OCI-LY3 (cell line): ENCODE measurements around the gene GARNL3.
A peak's percentile ranks its signal among the peaks of the same experiment; 100 is the strongest.

ENCODE experiments used
- H2AFZ ChIP-seq: fragments of 200-600, 300-600 bp; shearing (Covaris generic); 2 replicates; pipeline ENCODE4 v1.6.0; 2014; ENCODE audit warnings: antibody characterized with exemption, low read depth, low read length
- H3K27ac ChIP-seq: fragments of 200-600, 300-600 bp; sonication (generic); 2 replicates; pipeline ENCODE4 v1.5.1; 2014; ENCODE audit warnings: mild to moderate bottlenecking, low read length, moderate library complexity, mixed read lengths
- H3K27me3 ChIP-seq: fragments of 200-600, 300-600 bp; sonication (generic); 2 replicates; pipeline ENCODE4 v1.6.1; 2014; ENCODE audit warnings: low read depth, low read length, mixed read lengths
- H3K36me3 ChIP-seq: fragments of 200-600, 300-600 bp; sonication (generic); replicated peaks from 2 replicates; pipeline ENCODE3; 2014; ENCODE audit warnings: low read depth, low read length, mixed read lengths
- H3K4me1 ChIP-seq: fragments of 300-600, 200-600 bp; sonication (generic); 2 replicates; pipeline ENCODE4 v1.6.1; 2014; ENCODE audit warnings: low read length, mixed read lengths
- H3K4me2 ChIP-seq: fragments of 200-600, 300-600 bp; sonication (generic); 2 replicates; pipeline ENCODE4 v1.6.1; 2014; ENCODE audit warnings: low read length, mixed read lengths
- H3K4me3 ChIP-seq: fragments of 300-600, 200-600 bp; sonication (generic); 2 replicates; pipeline ENCODE4 v1.5.1; 2014; ENCODE audit warnings: antibody characterized with exemption, mild to moderate bottlenecking, low read length, moderate library complexity
- H3K79me2 ChIP-seq: fragments of 300-600, 200-600 bp; shearing (Covaris generic); 2 replicates; pipeline ENCODE4 v1.6.1; 2014; ENCODE audit warnings: mild to moderate bottlenecking, low read length, mixed read lengths
- H3K9ac ChIP-seq: fragments of 300-600, 200-600 bp; shearing (Covaris generic); 2 replicates; pipeline ENCODE4 v1.6.0; 2014; ENCODE audit warnings: mild to moderate bottlenecking, low read length, moderate library complexity
- H3K9me3 ChIP-seq: fragments of 200-600, 300-600 bp; shearing (Covaris generic); 2 replicates; pipeline ENCODE4 v1.6.1; 2014; ENCODE audit warnings: low read length, mixed read lengths; ENCODE audit not compliant: insufficient read depth
- H4K20me1 ChIP-seq: fragments of 200-600, 300-600 bp; sonication (generic); 2 replicates; pipeline ENCODE4 v1.6.1; 2016; ENCODE audit warnings: low read length, mixed read lengths; ENCODE audit not compliant: insufficient read depth
- EZH2phosphoT487 ChIP-seq: fragments of 200-600 bp; shearing (Covaris generic); IDR thresholded peaks from 2 replicates; pipeline ENCODE4 v1.6.1; 2018; ENCODE audit warnings: antibody characterized with exemption, mixed run types, low read depth
- TF ChIP-seq, protein P1 (sequence below): fragments of 200-600, 300-600 bp; sonication (generic); IDR thresholded peaks from 2 replicates; pipeline ENCODE4 v1.5.1; 2014; ENCODE audit warnings: antibody characterized with exemption, low read length, low read depth

GARNL3 gene

DNA sequence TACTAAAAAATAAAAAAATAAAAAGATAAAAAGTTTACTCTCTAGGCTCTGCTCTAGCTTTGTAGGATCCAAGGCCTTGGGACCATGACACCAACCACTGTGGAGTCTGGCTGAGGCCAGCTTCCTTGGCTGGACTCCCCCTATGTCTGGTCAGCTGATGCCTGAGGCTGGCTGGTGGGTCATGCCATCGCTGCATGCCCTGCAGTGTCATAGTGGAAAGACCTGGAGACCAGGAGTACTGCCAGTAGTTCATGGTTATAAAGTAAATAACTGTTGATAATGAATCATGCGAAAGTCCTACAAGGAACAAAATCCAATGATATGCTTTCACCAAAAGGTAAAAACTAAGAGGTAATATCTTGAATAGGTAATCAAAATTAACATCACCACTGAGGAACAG lies 43.2 kb downstream of the GARNL3 start:
- TF ChIP-seq EZH2phosphoT487: no peak
- TF ChIP-seq, protein P1, sequence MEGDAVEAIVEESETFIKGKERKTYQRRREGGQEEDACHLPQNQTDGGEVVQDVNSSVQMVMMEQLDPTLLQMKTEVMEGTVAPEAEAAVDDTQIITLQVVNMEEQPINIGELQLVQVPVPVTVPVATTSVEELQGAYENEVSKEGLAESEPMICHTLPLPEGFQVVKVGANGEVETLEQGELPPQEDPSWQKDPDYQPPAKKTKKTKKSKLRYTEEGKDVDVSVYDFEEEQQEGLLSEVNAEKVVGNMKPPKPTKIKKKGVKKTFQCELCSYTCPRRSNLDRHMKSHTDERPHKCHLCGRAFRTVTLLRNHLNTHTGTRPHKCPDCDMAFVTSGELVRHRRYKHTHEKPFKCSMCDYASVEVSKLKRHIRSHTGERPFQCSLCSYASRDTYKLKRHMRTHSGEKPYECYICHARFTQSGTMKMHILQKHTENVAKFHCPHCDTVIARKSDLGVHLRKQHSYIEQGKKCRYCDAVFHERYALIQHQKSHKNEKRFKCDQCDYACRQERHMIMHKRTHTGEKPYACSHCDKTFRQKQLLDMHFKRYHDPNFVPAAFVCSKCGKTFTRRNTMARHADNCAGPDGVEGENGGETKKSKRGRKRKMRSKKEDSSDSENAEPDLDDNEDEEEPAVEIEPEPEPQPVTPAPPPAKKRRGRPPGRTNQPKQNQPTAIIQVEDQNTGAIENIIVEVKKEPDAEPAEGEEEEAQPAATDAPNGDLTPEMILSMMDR: no peak
- Histone ChIP-seq H3K36me3 (no peaks in the 10 kb centered on the region), H2AFZ (no peak overlapping the region), H3K79me2 (no peaks in the 10 kb centered on the region), H3K4me2 (no peak overlapping the region), H4K20me1 (no peaks in the 10 kb centered on the region), H3K4me3 (no peak overlapping the region), H3K4me1 (peaks cover 5% of the 10 kb centered on the region; the same call in 1 of the 2 replicates), H3K9me3 (no peaks in the 10 kb centered on the region), H3K27ac (no peak overlapping the region), H3K27me3 (no peaks in the 10 kb centered on the region), H3K9ac (no peak overlapping the region)

DNA sequence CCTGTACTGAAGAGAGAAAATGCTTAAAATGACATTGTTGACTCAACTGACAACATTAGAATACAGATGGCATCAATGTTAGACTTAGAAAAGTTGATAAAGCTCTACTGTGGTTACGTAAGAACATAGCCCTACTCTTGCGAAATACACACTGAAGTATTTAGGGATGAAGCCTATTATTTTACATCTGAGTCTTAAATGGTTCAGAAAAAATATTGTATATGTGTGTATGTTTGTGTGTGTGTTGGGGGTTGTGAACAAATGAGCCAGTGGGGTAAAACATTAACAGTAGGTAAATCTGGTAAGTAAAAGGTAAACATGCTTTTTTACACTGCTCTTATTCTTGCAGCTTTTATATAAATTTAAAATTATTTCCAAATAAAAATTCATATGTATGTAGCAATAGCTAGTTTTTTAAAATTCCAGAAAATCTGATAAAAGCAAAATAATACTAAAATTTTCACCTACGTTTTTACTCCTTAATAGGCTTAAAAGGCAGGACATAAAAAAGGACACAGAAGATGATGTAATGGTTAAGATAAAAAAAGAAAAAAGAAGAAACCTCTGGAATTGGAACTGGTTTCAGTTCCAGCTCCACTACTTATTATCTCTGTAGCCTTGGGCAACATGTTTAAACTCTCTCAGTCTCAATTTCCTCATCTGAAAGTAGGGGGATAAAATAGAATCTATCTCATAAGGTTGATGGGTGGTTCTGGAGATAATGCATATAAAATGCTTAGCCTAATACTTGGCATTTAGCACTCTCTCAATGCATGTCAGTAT lies 44.3 kb downstream of the GARNL3 start:
- H3K36me3 ChIP-seq: no peaks in the 10 kb centered on the region
- H3K9ac ChIP-seq: no peak overlapping the region
- no peak overlapping the region for H3K4me2 ChIP-seq
- no peaks in the 10 kb centered on the region for H4K20me1 ChIP-seq
- no peaks in the 10 kb centered on the region for H3K9me3 ChIP-seq
- H2AFZ ChIP-seq: no peak overlapping the region
- H3K27ac ChIP-seq: no peak overlapping the region
- H3K4me1 ChIP-seq: peaks cover 5% of the 10 kb centered on the region; the same call in 1 of the 2 replicates
- no peaks in the 10 kb centered on the region for H3K79me2 ChIP-seq
- TF ChIP-seq, protein P1: no peak
- no peak for TF ChIP-seq EZH2phosphoT487
- no peaks in the 10 kb centered on the region for H3K27me3 ChIP-seq
- H3K4me3 ChIP-seq: no peak overlapping the region

DNA sequence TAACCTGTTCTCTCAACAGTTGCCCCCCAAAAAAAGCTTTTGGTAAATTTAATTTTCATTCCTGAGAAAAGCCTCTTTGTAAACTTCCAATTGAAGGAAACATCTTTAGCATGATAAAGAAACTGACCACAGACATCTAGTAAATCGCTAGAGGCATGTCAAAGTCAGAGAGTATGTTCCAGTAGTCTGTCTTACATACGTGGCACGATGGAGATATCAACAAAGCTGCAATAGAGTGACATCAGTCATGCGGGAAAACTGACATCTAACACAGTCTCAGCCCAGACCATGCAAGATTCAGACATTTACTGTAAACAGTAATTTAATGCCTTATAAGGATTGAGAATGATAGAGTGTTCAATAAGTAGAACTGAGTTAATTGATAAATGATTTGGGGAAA lies 45.1 kb downstream of the GARNL3 start:
- H3K4me2 ChIP-seq: no peak overlapping the region
- H3K4me1 ChIP-seq: peaks cover 5% of the 10 kb centered on the region; the same call in 1 of the 2 replicates
- no peak overlapping the region for H2AFZ ChIP-seq
- H3K4me3 ChIP-seq: no peak overlapping the region
- TF ChIP-seq, protein P1: no peak
- no peak for TF ChIP-seq EZH2phosphoT487
- H4K20me1 ChIP-seq: no peaks in the 10 kb centered on the region
- H3K9ac ChIP-seq: no peak overlapping the region
- no peaks in the 10 kb centered on the region for H3K79me2 ChIP-seq
- no peaks in the 10 kb centered on the region for H3K36me3 ChIP-seq
- no peak overlapping the region for H3K27ac ChIP-seq
- no peaks in the 10 kb centered on the region for H3K9me3 ChIP-seq
- no peaks in the 10 kb centered on the region for H3K27me3 ChIP-seq

DNA sequence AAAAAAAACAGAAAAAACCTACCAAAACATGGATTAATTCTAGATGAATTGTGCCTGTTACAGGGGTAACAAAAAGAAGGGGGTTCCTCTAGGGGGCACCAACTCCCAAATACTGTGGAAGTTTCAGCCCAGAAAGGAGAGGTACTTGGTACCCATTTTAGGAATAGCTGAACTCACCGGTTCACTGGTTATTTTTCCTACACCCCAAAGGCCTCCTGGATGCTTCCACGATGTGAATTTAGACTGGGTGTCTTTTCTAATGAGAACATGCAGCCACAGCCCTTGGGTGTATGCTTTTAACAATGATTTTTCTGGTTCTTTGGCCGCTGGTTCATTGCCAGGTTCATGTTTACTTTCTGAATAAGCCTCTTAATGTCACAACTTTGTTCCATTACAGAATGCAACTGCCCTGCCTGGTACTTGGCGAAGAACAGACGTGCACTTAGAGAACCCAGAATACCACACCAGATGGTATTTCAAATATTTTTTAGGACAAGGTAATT lies 46.7 kb downstream of the GARNL3 start:
- no peak overlapping the region for H2AFZ ChIP-seq
- H3K4me1 ChIP-seq: peaks cover 15% of the 10 kb centered on the region
- H4K20me1 ChIP-seq: no peaks in the 10 kb centered on the region
- no peak overlapping the region for H3K4me3 ChIP-seq
- no peaks in the 10 kb centered on the region for H3K9me3 ChIP-seq
- no peak for TF ChIP-seq EZH2phosphoT487
- TF ChIP-seq, protein P1: peak; percentile 64
- H3K4me2 ChIP-seq: no peak overlapping the region
- H3K36me3 ChIP-seq: peaks cover 5% of the 10 kb centered on the region
- H3K27ac ChIP-seq: no peak overlapping the region
- no peak overlapping the region for H3K9ac ChIP-seq
- no peaks in the 10 kb centered on the region for H3K27me3 ChIP-seq
- H3K79me2 ChIP-seq: no peaks in the 10 kb centered on the region
